GM19035 (cell line): ENCODE data around the gene C5.

Source experiments
- ATAC-seq: cut with Tn5 transposase; IDR thresholded peaks from one replicate; pipeline ENCODE4 v1.9.1; 2021; ENCODE audit not compliant: unreplicated experiment

The C5 gene

GRCh38 chr9:120926397-120926928 lies 123.6 kb downstream of the C5 start, which contains the start of gene TRAF1:
TRAF1 (minus strand) TSS chr9:120926796; CDS start chr9:120926075, 721 bp downstream.
- ATAC-seq, result peak; percentile 19

- peak; percentile 42 for ATAC-seq
Observed at GRCh38 chr9:120925535-120926396, 124.3 kb downstream of the C5 start.

- no peak for ATAC-seq
Observed at GRCh38 chr9:120924698-120925534, 125.2 kb downstream of the C5 start.

- no peak for ATAC-seq
Observed at GRCh38 chr9:120923620-120924328, 126.3 kb downstream of the C5 start.

- ATAC-seq, result no peak
Observed at GRCh38 chr9:120922404-120923195, 127.5 kb downstream of the C5 start.

- ATAC-seq, result no peak
Observed at GRCh38 chr9:120921661-120922181, 128.4 kb downstream of the C5 start.

GRCh38 chr9:120920806-120921178 lies 129.3 kb downstream of the C5 start:
- no peak for ATAC-seq

- no peak for ATAC-seq
Observed at GRCh38 chr9:120919843-120920805, 130.0 kb downstream of the C5 start.

GRCh38 chr9:120918931-120919842 lies 130.9 kb downstream of the C5 start:
- ATAC-seq, result no peak

GRCh38 chr9:120917929-120918762 lies 131.9 kb downstream of the C5 start:
- no peak for ATAC-seq

- ATAC-seq, result no peak
Observed at GRCh38 chr9:120916991-120917880, 132.8 kb downstream of the C5 start.

GRCh38 chr9:120916588-120916987 lies 133.5 kb downstream of the C5 start:
- no peak for ATAC-seq

- ATAC-seq, result no peak
Observed at GRCh38 chr9:120915854-120916470, 134.1 kb downstream of the C5 start.

GRCh38 chr9:120914953-120915352 lies 135.1 kb downstream of the C5 start:
- ATAC-seq, result no peak

- ATAC-seq, result no peak
Observed at GRCh38 chr9:120914396-120914795, 135.7 kb downstream of the C5 start.
